ENCODE results near the gene COX14. TPM values are rescaled to one million over a fixed set of nuclear protein-coding genes. Genes with fewer than 3 reads are reported as not detected.
"Not testable (repeated sequence)": the region's sequence is repeated elsewhere in the genome, so short reads cannot be mapped to it uniquely, and the experiment has no call there.

Gene COX14
- total RNA-seq, 1 experiment from 2014 or later = 67.8 TPM

DNA sequence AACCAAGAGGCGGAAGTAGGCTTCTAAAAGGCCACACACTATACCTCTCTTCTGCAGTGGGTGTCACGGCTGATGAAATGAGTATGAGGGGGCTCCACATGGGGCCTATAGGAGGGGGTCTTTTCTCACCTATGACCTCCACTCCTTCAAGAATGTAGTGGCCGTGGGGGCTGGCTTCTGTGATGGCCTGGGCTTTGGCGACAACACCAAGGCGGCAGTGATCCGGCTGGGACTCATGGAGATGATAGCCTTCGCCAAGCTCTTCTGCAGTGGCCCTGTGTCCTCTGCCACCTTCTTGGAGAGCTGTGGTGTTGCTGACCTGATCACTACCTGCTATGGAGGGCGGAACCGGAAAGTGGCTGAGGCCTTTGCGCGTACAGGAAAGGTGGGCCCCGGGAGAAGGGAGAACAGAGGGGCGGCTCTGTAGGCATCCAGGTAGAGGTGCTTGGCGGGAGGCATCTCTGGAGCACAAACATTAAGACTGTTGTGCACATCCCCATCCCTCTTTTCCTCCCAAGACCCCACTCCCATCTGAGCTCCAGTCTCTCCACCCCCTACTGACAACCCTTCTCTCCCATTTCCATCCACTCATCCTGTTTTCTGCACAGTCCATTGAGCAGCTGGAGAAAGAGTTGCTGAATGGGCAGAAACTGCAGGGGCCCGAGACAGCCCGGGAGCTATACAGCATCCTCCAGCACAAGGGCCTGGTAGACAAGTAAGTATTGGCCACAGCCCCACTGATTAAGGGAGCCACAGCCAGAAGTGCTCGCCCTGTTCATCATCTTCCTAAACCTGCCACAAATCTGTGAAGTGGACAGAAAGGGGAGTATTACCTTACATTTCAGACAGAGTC, 4.4 kb upstream of the COX14 start:
- no peak for DNase-seq (ENCODE audit: low read depth)

DNA sequence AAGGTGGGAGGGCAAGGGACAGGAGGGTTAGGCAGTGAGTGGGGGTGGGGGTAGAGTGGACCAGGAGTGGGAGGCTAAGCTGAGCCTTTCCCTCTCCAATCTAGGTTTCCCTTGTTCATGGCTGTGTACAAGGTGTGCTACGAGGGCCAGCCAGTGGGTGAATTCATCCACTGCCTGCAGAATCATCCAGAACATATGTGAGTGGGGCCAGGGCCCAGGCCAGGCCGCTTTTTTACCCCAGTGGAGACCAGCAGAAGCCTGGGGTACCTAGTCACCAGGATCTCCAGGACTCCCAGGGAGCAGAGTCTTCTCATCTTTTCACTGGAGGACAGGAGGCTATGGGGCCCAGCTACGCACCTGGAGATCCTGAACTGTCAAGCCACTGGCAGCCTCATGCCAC, 2.7 kb upstream of the COX14 start:
- DNase-seq (ENCODE audit: low read depth) = no peak

DNA sequence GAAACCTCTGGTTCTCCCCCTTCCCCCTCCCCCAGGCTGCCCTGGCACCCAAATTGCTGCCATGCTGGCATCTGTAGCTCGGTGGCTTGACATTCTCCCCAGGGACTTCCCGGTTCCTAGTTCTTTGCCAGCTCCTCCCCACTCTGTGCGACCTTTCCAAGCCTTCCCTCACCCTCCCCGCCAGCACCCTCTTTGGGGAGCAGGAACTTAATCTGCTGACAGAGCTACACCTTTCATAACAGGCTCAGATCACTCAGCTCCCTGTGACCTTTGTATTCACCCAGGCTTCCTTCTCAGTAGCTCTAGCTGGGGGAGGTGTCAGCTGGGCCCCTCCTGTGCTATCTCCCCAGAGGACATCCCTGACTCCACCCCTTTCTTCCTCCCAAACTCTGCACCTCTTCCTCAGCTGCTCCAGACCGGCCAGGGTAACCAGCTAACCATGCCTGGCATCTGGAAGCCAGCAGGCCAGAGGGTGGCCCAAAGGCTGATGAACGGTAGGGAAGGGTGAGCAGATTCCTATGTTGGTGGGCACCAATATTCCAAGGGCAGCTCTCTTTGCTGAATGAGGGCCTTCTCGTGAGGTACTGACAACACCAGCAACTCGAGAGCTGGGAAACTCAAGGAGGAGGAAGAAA, 1.8 kb upstream of the COX14 start:
- no peak for DNase-seq (ENCODE audit: low read depth)

DNA sequence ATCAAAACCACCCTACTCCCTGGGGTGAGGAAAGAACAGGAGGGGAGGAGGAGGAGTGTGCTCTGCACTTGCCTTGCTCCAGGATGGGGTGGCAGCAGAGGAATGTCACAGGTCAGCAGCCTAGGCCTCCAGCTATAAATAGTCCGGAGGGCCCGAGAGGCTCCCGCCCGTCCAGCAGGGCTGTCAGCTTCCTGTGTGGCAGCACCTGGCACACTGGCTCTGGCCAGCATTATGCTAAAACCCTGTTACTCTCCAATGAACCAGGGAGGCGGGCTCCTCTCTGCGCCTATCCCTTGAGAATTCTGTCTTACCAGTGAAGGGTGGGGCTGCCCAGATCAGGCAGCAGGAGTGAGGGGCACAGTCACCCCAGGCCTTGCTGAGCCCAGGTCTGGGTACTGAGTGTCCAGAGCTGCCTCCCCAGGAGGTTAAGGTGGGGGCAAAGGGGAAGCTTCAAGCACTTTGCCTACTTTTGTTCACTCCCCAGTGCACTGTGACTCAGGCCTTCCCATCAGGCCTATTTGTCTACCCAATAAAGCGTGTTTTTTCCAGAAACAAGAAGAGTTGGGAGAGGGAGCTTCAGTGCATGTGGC, 1.2 kb upstream of the COX14 start:
- peak; percentile 31 for DNase-seq (ENCODE audit: low read depth)

DNA sequence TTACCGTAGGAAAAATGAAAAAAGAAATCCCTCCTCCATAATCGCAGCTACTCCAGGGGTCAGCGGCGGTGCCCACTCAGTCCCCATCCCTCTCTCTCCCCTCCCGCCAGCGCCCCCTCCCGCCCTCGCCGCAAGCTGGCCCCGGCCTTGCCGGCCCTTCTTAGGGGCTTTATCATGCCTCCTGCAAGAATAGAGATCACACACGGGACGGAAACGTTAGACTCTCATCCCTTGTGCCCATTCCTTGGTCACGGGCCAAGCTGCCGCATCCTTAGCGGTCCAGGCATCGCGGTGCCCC, 692 bp upstream of the COX14 start:
- no peak for DNase-seq (ENCODE audit: low read depth)

DNA sequence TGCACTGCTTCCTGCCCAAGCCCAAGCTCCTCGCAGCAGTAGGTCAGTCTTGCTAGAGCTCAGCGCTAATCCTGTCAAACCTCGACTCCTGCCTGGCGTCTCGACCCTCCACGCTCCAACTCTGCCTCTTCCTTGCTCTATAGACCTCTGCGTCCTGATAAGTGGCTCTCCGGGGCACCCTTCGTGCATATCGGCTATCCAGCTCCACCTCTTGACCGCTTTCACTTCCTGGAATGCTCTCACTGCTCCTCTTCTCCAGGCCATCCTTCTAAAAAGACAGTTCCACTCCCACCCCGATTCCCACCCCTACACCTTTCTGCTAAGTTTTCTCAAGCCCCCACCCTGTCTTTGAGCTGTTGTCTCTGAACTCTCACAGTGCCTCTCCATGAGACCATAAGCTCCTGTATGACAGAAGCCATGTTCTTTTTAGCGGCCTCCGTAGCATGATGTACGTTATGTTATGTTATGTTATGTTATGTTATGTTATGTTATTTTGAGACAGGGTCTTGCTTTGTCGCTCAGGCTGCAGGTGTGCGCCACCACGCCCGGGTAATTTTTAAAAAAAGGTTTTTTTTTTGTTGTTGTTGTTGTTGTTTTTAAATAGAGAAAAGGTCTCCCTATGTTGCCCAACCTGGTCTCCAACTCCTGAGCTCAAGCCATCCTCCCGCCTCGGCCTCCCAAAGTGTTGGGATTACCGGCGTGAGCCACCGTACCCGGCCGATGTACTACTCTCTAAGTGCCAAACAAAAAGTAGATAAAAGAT, 601 bp downstream of the COX14 start:
- no peak for DNase-seq (ENCODE audit: low read depth)

DNA sequence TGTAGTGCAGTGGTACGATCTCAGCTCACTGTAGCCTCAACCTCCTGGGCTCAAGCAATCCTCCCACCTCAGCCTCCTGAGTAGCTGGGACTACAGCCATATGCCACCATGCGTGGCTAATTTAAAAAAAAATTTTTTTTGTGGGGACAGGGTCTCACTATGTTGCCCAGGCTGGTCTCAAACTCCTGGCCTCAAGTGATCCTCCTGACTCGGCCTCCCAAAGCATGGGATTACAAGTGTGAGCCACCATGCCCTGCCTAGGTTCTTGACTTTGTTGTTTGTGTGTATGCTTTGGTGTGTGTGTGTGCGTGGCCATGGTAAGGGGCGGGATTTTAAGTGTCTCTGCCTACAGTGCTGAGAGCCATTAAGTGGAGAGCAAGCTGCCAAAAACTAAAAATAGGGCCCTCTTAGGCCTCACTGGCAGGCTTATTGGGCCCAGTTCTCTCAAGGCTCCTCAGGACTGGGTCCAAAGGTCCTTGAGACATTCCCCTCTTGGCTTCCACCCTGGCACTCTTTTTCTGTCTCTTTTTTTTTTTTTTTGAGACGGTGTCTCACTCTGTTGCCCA, 5.1 kb downstream of the COX14 start:
- no peak for DNase-seq (ENCODE audit: low read depth)

DNA sequence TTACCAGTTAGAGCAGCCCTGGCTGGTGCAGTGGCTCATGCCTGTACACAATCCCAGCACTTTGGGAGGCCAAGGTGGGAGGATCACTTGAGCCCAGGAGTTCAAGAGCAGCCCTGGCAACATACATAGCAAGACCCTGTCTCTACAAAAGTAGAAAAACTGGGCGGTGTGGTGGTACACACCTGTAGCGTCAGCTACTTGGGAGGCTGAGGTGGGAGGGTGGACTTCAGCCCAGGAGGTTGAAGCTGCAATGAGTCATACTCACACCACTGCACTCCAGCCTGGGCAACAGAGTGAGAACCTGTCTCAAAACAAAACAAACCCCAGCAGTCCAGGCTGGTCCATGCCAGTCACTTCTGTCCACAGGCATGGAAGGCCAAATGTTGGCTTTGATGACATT, 7.4 kb downstream of the COX14 start:
- no peak for DNase-seq (ENCODE audit: low read depth)

DNA sequence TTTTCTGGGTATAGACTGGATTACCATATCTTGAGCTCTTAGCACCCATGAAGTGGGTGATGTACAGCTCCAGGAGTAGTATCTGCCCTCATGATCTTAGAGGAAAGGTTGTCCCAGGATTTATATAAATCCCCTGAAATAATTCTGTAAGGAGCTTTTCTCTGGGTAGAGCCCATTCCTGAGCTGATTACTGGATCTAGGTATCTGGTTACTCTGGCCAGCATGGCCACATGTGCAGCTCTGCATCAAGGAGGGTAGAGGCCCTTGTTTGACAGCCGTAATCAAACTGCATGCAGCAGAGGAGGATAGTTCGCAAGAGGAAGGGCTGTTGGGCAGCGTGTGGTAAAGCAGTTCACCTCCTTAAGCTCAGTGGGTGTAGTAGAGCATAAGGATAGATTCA, 8.5 kb downstream of the COX14 start:
- no peak for DNase-seq (ENCODE audit: low read depth)

DNA sequence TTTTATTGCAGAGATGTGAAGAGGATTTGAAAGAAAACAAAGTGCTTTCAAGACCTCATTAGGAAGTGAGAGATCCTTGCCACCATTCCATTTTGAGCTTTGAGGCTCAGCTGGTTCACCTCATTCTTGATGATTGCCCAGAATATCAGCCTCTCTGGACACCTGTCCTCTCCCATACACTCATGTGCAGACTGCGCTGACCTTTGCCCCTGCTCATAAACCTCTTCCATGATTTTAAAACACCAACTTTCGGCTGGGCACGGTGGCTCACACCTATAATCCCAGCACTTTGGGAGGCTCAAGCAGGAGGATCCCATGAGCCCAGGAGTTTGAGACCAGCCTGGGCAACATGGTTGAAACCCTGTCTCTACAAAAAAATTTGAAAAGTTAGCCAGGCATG, 8.9 kb downstream of the COX14 start:
- DNase-seq (ENCODE audit: low read depth) = no peak

DNA sequence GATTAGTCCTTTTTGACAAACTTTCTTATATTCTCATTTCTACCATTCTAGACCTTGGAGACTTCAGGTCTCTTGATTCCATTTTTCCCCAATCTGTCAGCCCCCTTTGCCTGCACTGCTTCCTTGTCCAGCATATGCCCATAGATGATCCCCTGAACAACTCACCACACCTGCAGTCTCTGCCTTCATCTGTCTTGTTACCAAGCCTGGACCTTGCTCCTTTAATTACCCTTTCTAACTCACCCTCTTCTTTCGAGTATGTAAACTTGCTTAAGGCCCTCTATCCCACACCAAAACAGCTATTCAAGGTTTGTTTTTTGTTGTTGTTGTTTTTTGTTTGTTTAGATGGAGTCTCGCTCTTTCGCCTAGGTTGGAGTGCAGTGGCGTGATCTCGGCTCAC, 9.6 kb downstream of the COX14 start:
- DNase-seq (ENCODE audit: low read depth) = no peak

DNA sequence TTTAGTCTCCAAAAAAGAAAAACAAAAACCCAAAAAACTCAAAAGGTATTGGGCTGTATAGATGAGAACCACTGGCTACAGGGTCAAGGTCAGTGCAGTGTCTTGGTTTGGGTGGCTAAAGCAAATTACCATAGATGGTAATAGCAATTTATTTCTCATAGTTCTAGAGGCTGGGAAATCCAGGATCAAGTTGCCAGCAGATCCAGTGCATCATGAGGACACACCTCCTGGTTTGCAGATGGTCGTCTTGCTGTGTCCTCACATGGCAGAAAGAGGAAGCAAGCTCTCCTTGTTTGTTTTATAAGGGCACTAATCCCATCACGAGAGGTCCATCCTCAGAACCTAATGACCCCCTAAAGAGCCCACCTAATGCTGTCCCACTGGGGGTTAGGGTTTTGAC, 11.2 kb downstream of the COX14 start:
- no peak for DNase-seq (ENCODE audit: low read depth)

DNA sequence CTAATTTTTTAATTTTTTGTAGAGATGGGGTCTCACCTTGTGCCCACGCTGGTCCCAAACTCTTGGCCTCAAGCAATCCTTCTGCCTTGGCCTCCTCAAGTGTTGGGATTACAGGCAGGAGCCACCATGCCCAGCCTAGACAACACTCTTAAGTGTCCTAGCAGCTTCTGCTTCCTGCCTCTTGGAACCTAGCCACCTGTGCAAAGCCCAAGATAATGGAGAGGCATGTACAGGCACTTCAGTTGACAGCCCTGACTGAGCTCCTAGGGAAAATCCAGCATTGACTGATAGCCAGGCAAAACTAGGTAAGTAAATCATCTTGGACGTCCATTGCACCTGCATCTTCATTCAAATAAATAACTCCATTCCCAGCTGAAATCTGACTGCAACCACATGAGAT, 15.5 kb downstream of the COX14 start:
- no peak for DNase-seq (ENCODE audit: low read depth)

DNA sequence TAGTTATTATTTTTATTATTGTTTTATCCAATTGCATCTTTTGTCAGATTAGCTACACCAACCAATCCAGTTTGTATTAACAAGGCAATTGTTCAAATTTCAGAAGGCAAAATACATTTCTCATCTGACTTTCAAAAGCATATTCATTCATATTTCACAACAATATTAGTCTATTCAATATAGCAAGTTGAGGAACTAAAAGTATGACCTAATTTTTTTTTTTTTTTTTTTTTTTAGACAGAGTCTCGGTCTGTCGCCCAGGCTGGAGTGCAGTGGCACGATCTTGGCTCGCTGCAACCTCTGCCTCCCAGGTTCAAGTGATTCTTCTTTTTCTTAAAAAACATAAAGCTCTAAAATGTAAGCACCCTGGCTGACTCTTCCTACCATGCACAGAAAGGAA, 17.3 kb downstream of the COX14 start:
- DNase-seq (ENCODE audit: low read depth) = no peak

DNA sequence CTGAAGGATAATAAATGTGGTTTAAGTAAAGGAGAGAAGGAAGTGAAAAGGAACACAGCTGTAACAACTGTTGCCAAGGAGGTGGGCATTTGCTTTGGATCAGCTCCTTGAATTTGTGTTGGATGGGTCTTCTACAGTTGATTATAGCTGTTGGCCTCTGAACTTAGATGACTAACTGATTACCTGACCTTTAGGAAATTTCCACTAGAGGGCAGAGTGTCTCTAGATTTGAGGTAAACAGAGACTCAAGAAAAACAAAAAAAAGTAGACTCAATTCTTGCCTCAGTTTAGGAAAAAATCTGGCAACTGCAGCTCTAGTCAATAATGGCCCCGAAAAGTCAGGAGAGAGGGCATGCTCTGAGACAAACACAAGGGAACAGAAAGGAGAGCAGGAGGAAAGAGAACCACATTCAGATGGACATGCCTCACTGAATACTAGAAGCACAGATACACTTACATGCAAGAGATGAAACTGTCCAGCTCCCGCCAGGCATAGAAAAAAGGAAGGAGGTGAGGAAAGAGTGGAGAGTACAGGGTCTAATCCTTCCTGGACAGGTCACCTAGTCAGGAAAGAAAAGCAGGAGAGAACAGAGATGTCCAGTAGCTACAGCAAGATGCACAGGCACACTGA, 20.6 kb downstream of the COX14 start:
- DNase-seq (ENCODE audit: low read depth) = peak; percentile 28

DNA sequence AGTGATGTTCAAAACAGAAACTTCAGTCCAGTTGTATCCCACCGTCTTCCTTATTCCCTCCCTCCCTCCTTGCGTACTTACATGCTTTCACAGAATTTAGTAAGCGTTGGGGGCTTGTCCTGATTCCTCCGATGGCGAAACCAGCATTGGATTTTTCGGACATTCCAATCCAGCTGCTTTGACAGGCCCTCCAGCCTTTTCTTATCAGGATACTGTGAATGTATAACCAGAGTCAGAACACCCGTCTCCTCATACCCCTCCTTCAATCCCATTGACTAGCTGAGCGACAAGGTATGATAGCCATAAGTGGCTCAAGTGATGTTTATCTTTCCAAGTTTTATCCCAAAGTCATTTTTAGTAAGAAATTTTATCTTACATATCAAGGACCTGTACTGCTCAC, 31.0 kb downstream of the COX14 start:
- DNase-seq (ENCODE audit: low read depth) = no peak

DNA sequence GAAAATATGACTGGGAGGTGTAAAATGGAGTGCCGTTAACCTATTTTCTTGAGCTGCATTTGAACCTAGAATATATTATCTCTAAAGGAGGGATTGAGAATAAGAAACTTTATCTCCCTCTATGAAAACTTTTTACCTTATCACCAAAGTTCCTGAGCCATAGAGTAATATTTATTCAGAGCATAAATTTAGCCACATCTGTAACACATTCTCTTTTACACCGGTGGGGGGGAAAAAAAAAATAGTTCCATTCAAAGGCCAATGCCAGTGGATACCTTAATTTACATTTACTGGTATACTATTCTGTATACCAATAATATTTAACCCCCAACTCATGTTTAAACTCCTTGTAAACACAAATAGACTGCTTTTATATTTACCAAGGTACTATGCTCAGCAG, 33.4 kb downstream of the COX14 start:
- no peak for DNase-seq (ENCODE audit: low read depth)

DNA sequence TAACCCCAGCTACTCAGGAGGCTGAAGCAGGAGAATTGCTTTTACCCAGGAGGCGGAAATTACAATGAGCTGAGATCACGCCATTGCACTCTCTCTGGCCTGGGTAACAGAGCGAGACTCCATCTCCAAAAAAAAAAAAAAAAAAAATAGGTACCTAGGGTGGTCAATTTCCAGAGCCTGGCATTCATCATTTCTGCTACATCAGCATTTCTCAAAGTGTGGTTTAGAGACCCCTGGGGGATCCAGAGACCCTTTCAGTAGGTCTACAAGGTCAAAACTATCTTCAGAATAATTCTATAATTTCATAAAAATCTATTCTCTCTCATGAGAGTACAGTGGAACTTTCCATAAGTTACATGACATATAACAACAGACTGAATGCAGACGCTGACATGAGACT, 35.2 kb downstream of the COX14 start:
- DNase-seq (ENCODE audit: low read depth) = no peak

DNA sequence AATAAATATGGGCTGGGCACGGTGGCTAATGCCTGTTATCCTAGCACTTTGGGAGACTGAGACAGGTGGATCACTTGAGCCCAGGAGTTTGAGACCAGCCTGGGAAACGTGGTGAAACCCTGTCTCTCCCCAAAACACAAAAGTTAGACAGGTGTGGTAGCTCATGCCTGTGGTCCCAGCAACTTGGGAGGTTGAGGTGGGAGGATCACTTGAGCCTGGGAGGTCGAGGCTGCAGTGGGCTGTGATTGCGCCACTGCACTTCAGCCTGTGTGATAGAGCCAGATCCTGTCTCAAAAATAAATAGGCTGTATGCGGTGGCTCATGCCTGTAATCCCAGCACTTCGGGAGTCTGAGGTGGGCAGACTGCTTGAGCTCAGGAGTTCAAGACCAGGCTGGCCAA, 36.0 kb downstream of the COX14 start:
- not testable (repeated sequence) for DNase-seq (ENCODE audit: low read depth)

DNA sequence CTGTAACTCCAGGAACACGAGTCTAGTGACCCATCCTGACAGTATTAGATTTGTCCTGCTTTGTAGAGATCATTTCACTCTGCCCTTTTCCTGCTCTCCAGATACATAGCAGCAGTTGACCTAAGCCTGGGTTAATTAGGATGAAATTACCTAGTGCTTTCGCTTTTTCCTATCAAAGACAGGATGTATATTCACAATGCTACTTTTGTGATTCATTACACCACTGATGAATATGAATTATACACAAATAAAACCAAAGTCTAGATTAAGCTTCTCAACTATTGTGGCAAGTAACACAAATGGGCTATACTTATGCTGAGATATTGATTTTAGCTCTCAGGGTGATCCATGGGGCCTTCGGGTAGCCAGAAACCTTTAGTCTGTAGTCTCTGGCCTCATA, 37.3 kb downstream of the COX14 start:
- DNase-seq (ENCODE audit: low read depth) = no peak

DNA sequence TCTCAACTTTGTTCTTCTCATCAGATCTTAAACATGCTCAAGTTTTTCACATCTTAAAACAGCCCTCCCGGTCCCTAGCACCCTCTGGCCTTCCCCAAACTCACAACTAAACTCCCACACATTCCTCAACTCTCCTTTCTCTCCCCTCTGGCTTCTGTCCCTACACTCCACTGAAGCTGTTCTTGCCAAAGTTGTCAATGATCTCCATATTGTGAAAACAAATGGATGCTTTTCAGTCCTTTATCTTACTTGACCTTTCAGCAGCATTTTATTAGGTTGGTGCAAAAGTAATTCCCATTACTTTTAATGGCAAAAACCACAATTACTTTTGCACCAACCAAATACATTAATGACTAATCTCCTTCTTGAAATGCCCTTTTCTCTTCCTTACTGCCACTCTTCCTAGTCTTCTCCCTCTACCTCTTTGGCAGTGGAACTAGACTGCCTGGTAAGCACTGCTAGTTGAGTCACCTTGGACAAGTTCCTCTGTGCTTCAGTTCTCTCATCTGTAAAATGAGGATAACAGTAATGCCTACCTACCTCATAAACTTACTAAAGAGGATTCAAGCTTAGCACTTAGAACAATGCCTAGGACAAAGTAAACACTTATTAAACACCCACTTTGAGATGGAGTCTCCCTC, 39.1 kb downstream of the COX14 start:
- DNase-seq (ENCODE audit: low read depth) = no peak
